Lung (tissue), 12 donors: ENCODE results near the gene CDH16. TPM values are rescaled to one million over a fixed set of nuclear protein-coding genes. Genes with fewer than 3 reads are reported as not detected.

Source experiments
- ATAC-seq: fragments of 200-7000 bp; cut with Tn5 transposase; one replicate; pipeline ENCODE4 v1.9.1; 2020; ENCODE audit warnings: moderate number of reproducible peaks; ENCODE audit not compliant: insufficient read depth, low FRiP score
- DNase-seq, 3 donors: peaks; one replicate each; pipeline ENCODE4 v3.0.0-alpha.2; 2013 to 2017
- H3K27ac ChIP-seq, 2 donors: one replicate each; pipeline ENCODE4 v1.5.1; 2013; ENCODE audit warnings: mild to moderate bottlenecking in 2 of 2, moderate library complexity in 2 of 2, control low read depth in 1 of 2, inconsistent platforms in 1 of 2, low read depth in 1 of 2, low read length in 1 of 2
- H3K27me3 ChIP-seq, 3 donors: one replicate each; pipeline ENCODE4 v1.5.1; 2013; ENCODE audit warnings: low read length in 2 of 3; ENCODE audit not compliant: control insufficient read depth in 3 of 3, insufficient read depth in 3 of 3
- H3K36me3 ChIP-seq, 4 donors: one replicate each; pipeline ENCODE4 v1.5.1; 2013; ENCODE audit warnings: low read length in 4 of 4, mild to moderate bottlenecking in 1 of 4, moderate library complexity in 1 of 4; ENCODE audit not compliant: control insufficient read depth in 4 of 4, insufficient read depth in 4 of 4
- H3K4me1 ChIP-seq, 5 donors: one replicate each; pipeline ENCODE4 v1.5.1; 2013; ENCODE audit warnings: low read length in 5 of 5, mild to moderate bottlenecking in 2 of 5, moderate library complexity in 1 of 5; ENCODE audit not compliant: control insufficient read depth in 5 of 5, insufficient read depth in 5 of 5
- H3K4me3 ChIP-seq: one replicate; pipeline ENCODE4 v1.5.1; 2013; ENCODE audit warnings: mild to moderate bottlenecking, control low read depth, moderate library complexity
- H3K9ac ChIP-seq, 2 donors: one replicate each; pipeline ENCODE4 v1.5.1; 2013; ENCODE audit warnings: low read length in 2 of 2, control low read depth in 1 of 2; ENCODE audit not compliant: insufficient read depth in 1 of 2
- H3K9me3 ChIP-seq, 4 donors: one replicate each; pipeline ENCODE4 v1.5.1; 2013; ENCODE audit warnings: low read length in 3 of 4, mild to moderate bottlenecking in 1 of 4, moderate library complexity in 1 of 4; ENCODE audit not compliant: control insufficient read depth in 4 of 4, insufficient read depth in 3 of 4
- WGBS, 2 donors: extraction: QIAGEN DNeasy Blood & Tissue Kit; methylation state at CpG; one replicate each; pipeline ENCODE4 v1.1.7; 2013; 5-methylcytosine and 5-hydroxymethylcytosine counted together
- polyA plus RNA-seq, 2 donors: library from polyadenylated mRNA; stranded (reverse); fragments of 200-250 nt; gene quantifications; one replicate each; pipeline ENCODE4 v1.2.1, GENCODE V29; 2013
- total RNA-seq, 2 donors: library from RNA; depleted of rRNA in 1 of 2; stranded (reverse); fragments of >200 nt in 1 of 2; gene quantifications; one replicate each; pipeline ENCODE4 v1.2.1, GENCODE V29; 2014 to 2021
- TF ChIP-seq, protein P1 (sequence below): IDR thresholded peaks from 2 replicates; pipeline ENCODE4 v1.5.1; 2012; ENCODE audit warnings: mild to moderate bottlenecking; ENCODE audit errors: control extremely low read depth, extremely low read depth
- donor health status: control.
- donor health status: control.
- donor health status: Bipolar disorder and iron deficiency.
- donor health status: healthy.
- donor health status: DM: yes; HTN: yes; CAD: no.

Gene CDH16
- total and polyA plus RNA-seq, 4 donors: 0.25 to 1.7 (median 0.64) TPM; not detected in 1

DNA sequence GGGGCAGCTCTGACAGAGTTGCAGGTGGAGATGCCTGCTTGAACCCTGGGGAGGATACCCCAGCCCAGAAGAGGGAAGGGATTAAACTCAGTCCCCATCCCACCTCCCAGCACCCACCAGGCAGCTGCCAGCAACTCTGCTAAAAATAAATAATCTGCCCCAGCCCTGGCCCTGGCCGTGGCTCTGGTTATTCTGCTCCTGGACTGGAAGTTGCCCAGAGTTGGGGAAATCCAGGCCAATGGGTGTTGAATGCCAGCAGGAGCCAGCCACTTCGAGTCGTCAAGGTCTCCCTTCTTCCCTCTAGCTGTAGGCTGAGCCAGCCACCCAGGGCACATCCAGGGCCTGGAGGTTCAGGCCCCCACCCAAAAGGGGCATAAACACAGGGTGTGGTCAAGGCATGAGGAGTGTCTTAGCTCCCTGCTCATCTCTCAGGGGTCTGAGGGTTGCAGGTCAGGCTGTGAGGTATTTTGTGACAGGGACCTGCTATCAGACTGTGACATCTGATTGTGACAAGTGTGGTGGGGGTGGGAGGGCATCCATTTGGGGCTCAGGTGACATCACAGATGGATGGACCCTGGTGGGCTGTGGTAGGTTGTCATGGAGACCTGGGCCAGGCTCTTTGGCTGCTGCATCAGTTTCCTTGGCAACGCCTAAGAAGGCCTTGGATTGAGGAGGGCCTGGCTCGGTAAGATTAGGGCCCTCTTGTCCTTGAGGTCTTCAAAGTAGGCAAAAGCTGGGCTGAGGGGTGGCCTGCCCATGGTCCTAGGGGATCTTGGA, 7.7 kb upstream of the CDH16 start:
- H3K4me3 ChIP-seq: no peak overlapping the region
- H3K9me3 ChIP-seq: no peaks in the 10 kb centered on the region
- TF ChIP-seq, protein P1, sequence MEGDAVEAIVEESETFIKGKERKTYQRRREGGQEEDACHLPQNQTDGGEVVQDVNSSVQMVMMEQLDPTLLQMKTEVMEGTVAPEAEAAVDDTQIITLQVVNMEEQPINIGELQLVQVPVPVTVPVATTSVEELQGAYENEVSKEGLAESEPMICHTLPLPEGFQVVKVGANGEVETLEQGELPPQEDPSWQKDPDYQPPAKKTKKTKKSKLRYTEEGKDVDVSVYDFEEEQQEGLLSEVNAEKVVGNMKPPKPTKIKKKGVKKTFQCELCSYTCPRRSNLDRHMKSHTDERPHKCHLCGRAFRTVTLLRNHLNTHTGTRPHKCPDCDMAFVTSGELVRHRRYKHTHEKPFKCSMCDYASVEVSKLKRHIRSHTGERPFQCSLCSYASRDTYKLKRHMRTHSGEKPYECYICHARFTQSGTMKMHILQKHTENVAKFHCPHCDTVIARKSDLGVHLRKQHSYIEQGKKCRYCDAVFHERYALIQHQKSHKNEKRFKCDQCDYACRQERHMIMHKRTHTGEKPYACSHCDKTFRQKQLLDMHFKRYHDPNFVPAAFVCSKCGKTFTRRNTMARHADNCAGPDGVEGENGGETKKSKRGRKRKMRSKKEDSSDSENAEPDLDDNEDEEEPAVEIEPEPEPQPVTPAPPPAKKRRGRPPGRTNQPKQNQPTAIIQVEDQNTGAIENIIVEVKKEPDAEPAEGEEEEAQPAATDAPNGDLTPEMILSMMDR: no peak
- H3K4me1 ChIP-seq: peaks cover 0 to 18% (median 4%) of the 10 kb centered on the region in 5 donors
- no peaks in the 10 kb centered on the region for H3K36me3 ChIP-seq
- no peak overlapping the region for H3K9ac ChIP-seq
- ATAC-seq (no peak), DNase-seq (no peak)
- WGBS, 2 donors: 62 to 70% methylated on average over 5 of the region's 5 CpGs
- peaks cover 0 to 18% (median 18%) of the 10 kb centered on the region in 3 donors for H3K27me3 ChIP-seq
- H3K27ac ChIP-seq: peak overlapping the region; percentile 88 to 90

DNA sequence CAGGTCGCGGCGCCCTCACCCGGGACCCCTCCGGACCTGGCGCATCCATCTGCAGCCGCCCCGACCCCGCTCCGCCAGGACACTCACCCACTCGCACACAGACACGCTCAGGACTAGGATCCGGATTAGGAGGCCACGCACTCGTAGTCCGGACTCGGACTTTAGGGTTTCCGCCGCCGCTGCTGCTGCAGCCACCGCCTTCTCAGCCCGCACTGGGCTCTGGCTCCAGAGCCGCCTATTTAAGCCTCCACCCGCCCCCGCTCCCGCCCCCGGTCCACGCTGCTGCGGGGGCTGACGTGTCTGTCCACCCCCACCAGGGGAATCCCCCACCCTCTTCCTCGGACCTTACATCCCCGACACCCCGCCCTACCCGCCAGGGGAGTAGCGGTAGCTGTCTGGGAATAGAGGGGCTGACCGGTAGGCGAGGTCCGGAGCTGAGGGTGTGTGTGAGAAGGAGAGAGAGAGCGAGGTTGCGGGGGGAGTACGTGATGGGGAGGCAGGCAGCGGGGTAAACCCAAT, 6.7 kb upstream of the CDH16 start, which contains the start of gene RRAD:
Gene RRAD, minus strand, starts transcription at position 214 of the 519 bp plus-strand sequence. CDS start 356 bp downstream, outside the sequence.
- peak in 1 of 3 donors; percentile 21 for DNase-seq

DNA sequence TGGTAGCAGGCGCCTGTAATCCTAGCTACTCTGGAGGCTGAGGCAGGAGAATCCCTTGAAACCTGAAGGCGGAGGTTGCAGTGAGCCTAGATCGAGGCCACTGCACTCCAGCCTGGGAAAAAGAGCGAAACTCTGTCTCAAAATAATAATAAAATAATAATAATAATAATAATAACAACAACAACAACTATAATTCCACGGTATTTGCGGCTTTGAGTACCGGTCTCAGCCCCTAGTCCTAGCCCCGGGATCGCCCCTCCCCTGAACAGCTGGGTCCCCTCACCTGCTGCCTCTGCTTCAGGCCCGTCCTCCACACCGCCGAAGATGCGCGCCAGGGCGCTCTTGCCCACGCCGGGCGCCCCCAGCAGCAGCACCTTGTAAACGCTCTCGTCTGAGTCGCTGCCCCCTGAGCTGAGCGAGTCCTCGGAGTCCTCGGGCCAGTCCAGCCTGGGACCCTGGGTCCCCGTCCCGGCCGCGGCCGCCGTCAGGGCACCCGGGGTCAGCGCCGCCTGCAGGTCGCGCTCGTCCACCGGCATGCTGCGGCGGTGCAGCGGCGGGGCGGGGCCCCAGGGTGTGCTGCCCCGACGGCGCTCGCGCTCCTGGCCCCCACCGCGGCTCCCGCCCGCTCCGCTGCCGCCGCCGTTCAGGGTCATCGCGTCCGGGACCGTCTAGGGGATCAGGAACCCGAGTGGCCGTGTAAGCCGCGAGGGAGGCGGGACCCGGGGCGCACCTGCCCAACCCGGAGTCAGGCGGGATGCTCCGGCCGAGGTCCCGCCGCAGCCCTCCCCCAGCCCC, 6.0 kb upstream of the CDH16 start:
- ATAC-seq (peak; percentile 63), DNase-seq (no peak)
- Histone ChIP-seq H3K4me3 (peak overlapping the region; percentile 51), H3K27me3 (peaks cover 0 to 18% (median 18%) of the 10 kb centered on the region in 3 donors), H3K27ac (peak overlapping the region; percentile 54 to 90), H3K36me3 (no peaks in the 10 kb centered on the region), H3K9ac (no peak overlapping the region), H3K9me3 (no peaks in the 10 kb centered on the region), H3K4me1 (peaks cover 0 to 18% (median 6%) of the 10 kb centered on the region in 5 donors)
- TF ChIP-seq, protein P1: no peak
- WGBS, 2 donors: 8% methylated on average over 71 to 72 of the region's 72 CpGs

More for the DNA sequence above, 6.7 kb upstream of the CDH16 start, which contains the start of gene RRAD:
- 5 to 6% methylated on average over 32 to 42 of the region's 42 CpGs for WGBS, 2 donors
- H3K9ac ChIP-seq: no peak within 1 kb of the TSS
- H3K36me3 ChIP-seq: no peaks in the 10 kb centered on the region
- TF ChIP-seq, protein P1: no peak
- peaks cover 0 to 18% (median 6%) of the 10 kb centered on the region in 5 donors for H3K4me1 ChIP-seq
- peak within 1 kb of the TSS; percentile 88 to 90 for H3K27ac ChIP-seq
- no peaks in the 10 kb centered on the region for H3K9me3 ChIP-seq
- H3K4me3 ChIP-seq: peak within 1 kb of the TSS; percentile 51
- ATAC-seq: peak; percentile 19
- H3K27me3 ChIP-seq: peaks cover 0 to 18% (median 18%) of the 10 kb centered on the region in 3 donors
